Measurements from ENCODE around the gene LFNG. TPM values are rescaled to one million over a fixed set of nuclear protein-coding genes. Genes with fewer than 3 reads are reported as not detected.

LFNG gene
- total RNA-seq, 1 donor from 2014 or later = 83.5 TPM

DNA sequence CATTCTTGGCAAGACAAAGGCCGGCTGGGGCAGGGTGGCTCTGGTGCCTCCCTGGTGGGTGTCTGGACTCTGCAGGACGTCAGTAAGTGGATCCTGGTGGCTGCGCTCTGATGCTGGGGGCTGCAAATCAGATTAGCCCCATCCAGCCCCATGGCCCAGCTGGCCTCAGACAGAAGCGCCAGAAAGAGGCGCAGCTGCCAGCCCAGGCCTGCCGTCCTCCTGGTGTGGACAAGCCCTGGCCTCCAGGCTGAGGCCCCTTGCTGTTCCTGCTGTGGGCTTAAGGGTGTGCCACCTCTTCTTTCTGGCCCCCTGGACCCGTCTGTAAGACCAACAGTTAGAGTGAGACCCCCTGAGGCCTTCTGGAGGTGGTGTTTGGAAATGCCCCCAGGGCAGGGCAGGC lies 5.9 kb upstream of the LFNG start:
- Mint-ChIP-seq H3K36me3 (ENCODE audit: low read depth, unreplicated experiment) (no peaks in the 10 kb centered on the region), H3K4me1 (ENCODE audit: unreplicated experiment) (peaks cover 22% of the 10 kb centered on the region), H3K27me3 (ENCODE audit: unreplicated experiment) (peaks cover 21% of the 10 kb centered on the region), H3K9me3 (ENCODE audit: unreplicated experiment) (no peaks in the 10 kb centered on the region), H3K27ac (ENCODE audit: unreplicated experiment) (no peak overlapping the region), H3K4me3 (ENCODE audit: unreplicated experiment) (no peak overlapping the region)
- TF ChIP-seq CTCF (IDR thresholded peaks at IDR 0.05; ENCODE audit: unreplicated experiment) = no peak
- DNase-seq (ENCODE audit: low spot score) = no peak

GRCh38 chr7:2514473-2515423 lies 4.8 kb upstream of the LFNG start:
- no peak for TF ChIP-seq CTCF (IDR thresholded peaks at IDR 0.05; ENCODE audit: unreplicated experiment)
- Mint-ChIP-seq H3K4me3 (ENCODE audit: unreplicated experiment) (no peak overlapping the region), H3K27me3 (ENCODE audit: unreplicated experiment) (peaks cover 21% of the 10 kb centered on the region), H3K4me1 (ENCODE audit: unreplicated experiment) (peaks cover 22% of the 10 kb centered on the region), H3K27ac (ENCODE audit: unreplicated experiment) (no peak overlapping the region), H3K9me3 (ENCODE audit: unreplicated experiment) (no peaks in the 10 kb centered on the region), H3K36me3 (ENCODE audit: low read depth, unreplicated experiment) (no peaks in the 10 kb centered on the region)
- DNase-seq (ENCODE audit: low spot score) = no peak

GRCh38 chr7:2515424-2516193 lies 4.0 kb upstream of the LFNG start:
- Mint-ChIP-seq H3K4me3 (ENCODE audit: unreplicated experiment) (no peak overlapping the region), H3K36me3 (ENCODE audit: low read depth, unreplicated experiment) (no peaks in the 10 kb centered on the region), H3K4me1 (ENCODE audit: unreplicated experiment) (peaks cover 20% of the 10 kb centered on the region), H3K27me3 (ENCODE audit: unreplicated experiment) (peaks cover 21% of the 10 kb centered on the region), H3K27ac (ENCODE audit: unreplicated experiment) (no peak overlapping the region), H3K9me3 (ENCODE audit: unreplicated experiment) (no peaks in the 10 kb centered on the region)
- no peak for DNase-seq (ENCODE audit: low spot score)
- TF ChIP-seq CTCF (IDR thresholded peaks at IDR 0.05; ENCODE audit: unreplicated experiment) = no peak

- H3K36me3 Mint-ChIP-seq (ENCODE audit: low read depth, unreplicated experiment) = no peaks in the 10 kb centered on the region
- no peak overlapping the region for H3K27ac Mint-ChIP-seq (ENCODE audit: unreplicated experiment)
- H3K9me3 Mint-ChIP-seq (ENCODE audit: unreplicated experiment) = no peaks in the 10 kb centered on the region
- H3K27me3 Mint-ChIP-seq (ENCODE audit: unreplicated experiment) = peaks cover 21% of the 10 kb centered on the region
- no peak for DNase-seq (ENCODE audit: low spot score)
- H3K4me3 Mint-ChIP-seq (ENCODE audit: unreplicated experiment) = no peak overlapping the region
- peaks cover 20% of the 10 kb centered on the region for H3K4me1 Mint-ChIP-seq (ENCODE audit: unreplicated experiment)
- no peak for TF ChIP-seq CTCF (IDR thresholded peaks at IDR 0.05; ENCODE audit: unreplicated experiment)
Measured at GRCh38 chr7:2516194-2516555, 3.4 kb upstream of the LFNG start.

Data from endothelial cell (in vitro differentiated cells).